ENCODE data around the gene CCDC120.

The CCDC120 gene

GRCh38 chrX:49061916-49062315, 3.1 kb downstream of the CCDC120 start:
- DNase-seq (ENCODE audit: low read depth in 2 of 2) = no peak

GRCh38 chrX:49063715-49064114, 4.9 kb downstream of the CCDC120 start:
- no peak for DNase-seq (ENCODE audit: low read depth in 2 of 2)

- no peak for DNase-seq (ENCODE audit: low read depth in 2 of 2)
These were observed 5.5 kb downstream of the CCDC120 start for GRCh38 chrX:49064303-49064702.

- DNase-seq (ENCODE audit: low read depth in 2 of 2) = no peak
These were observed 5.9 kb downstream of the CCDC120 start for GRCh38 chrX:49064735-49065134.

GRCh38 chrX:49066278-49066677, 7.5 kb downstream of the CCDC120 start:
- DNase-seq (ENCODE audit: low read depth in 2 of 2) = no peak

GRCh38 chrX:49066690-49067089, 7.9 kb downstream of the CCDC120 start:
- DNase-seq (ENCODE audit: low read depth in 2 of 2) = no peak

- no peak for DNase-seq (ENCODE audit: low read depth in 2 of 2)
These were observed 8.7 kb downstream of the CCDC120 start for GRCh38 chrX:49067285-49068120.

GRCh38 chrX:49069038-49069437, 10.2 kb downstream of the CCDC120 start:
- DNase-seq (ENCODE audit: low read depth in 2 of 2) = no peak

- DNase-seq (ENCODE audit: low read depth in 2 of 2) = no peak
These were observed 12.2 kb downstream of the CCDC120 start for GRCh38 chrX:49070988-49071387.

- DNase-seq (ENCODE audit: low read depth in 2 of 2) = no peak
These were observed 13.3 kb downstream of the CCDC120 start for GRCh38 chrX:49071877-49072711.

- no peak for DNase-seq (ENCODE audit: low read depth in 2 of 2)
These were observed 13.9 kb downstream of the CCDC120 start for GRCh38 chrX:49072712-49073095.

GRCh38 chrX:49073601-49074575, 15.1 kb downstream of the CCDC120 start, which contains the start of gene PRAF2:
TSS of gene PRAF2 (minus strand) at chrX:49074002. CDS start at chrX:49073987, 15 bp downstream.
- DNase-seq (ENCODE audit: low read depth in 2 of 2) = peak; percentile 70 to 78

- DNase-seq (ENCODE audit: low read depth in 2 of 2) = no peak
These were observed 16.5 kb downstream of the CCDC120 start for GRCh38 chrX:49075347-49075746.

- no peak for DNase-seq (ENCODE audit: low read depth in 2 of 2)
These were observed 19.1 kb downstream of the CCDC120 start for GRCh38 chrX:49077941-49078340.

GRCh38 chrX:49079489-49080428, 21.0 kb downstream of the CCDC120 start, which contains the start of gene WDR45:
TSS of gene WDR45 (minus strand) at chrX:49079887. CDS start at chrX:49078095, 1,792 bp downstream.
- peak; percentile 45 to 50 for DNase-seq (ENCODE audit: low read depth in 2 of 2)

GRCh38 chrX:49082271-49082871, 23.6 kb downstream of the CCDC120 start:
- DNase-seq (ENCODE audit: low read depth in 2 of 2) = no peak

- DNase-seq (ENCODE audit: low read depth in 2 of 2) = no peak
These were observed 30.8 kb downstream of the CCDC120 start for GRCh38 chrX:49089553-49089952.

- DNase-seq (ENCODE audit: low read depth in 2 of 2) = no peak
These were observed 37.6 kb downstream of the CCDC120 start for GRCh38 chrX:49096419-49096818.

- peak; percentile 69 to 73 for DNase-seq (ENCODE audit: low read depth in 2 of 2)
These were observed 42.2 kb downstream of the CCDC120 start for GRCh38 chrX:49100704-49101628.

All from stimulated activated CD8-positive, alpha-beta memory T cell treated with anti-CD3 and anti-CD28 coated beads, Interleukin-7, amount 100 ng/mL, for 1 hour (primary cell).